ENCODE results near the gene C1QA.
"Not testable (repeated sequence)": the region's sequence is repeated elsewhere in the genome, so short reads cannot be mapped to it uniquely, and the experiment has no call there.

Gene C1QA

GRCh38 chr1:22676151-22676550, 39.7 kb downstream of the C1QA start:
- DNase-seq = not testable (repeated sequence)

DNA sequence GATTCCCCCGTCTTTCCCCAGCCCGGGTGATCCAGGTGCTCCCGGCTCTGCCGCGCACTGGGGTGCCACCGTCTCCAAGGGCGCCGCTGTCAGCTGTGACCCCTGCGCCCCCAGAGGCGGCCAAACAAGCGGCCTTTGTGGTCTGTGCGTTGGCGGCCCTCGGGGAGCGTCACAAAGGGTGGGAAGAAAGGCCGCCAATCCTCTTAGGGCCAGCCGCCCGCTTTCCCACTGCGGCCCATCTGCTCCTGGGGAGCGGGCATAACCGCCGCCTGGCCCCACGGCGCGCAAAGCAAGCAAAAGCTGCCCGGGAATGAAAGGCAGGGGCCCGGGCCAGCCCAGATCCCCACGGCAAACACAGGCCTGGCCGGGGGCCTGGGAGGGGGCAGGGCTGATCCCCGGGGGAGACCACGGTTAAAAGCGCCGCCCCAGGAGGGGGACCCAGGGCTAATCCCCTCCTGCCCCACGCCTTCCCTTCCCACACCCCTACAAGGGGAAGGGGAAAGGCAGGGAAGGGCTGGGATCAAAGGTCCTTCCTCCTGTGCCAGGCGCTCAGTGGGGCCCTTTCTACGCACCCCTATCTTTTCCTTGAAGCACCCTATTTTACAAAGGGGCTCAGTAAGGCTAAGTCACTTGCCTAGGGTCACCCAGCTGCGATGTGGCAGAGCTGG, 40.6 kb downstream of the C1QA start:
- no peak for DNase-seq

GRCh38 chr1:22677931-22678896, 41.8 kb downstream of the C1QA start:
- no peak for DNase-seq

- no peak for DNase-seq
Observed at GRCh38 chr1:22680726-22681125, 44.3 kb downstream of the C1QA start.

GRCh38 chr1:22681556-22682276, 45.3 kb downstream of the C1QA start:
- no peak for DNase-seq

DNA sequence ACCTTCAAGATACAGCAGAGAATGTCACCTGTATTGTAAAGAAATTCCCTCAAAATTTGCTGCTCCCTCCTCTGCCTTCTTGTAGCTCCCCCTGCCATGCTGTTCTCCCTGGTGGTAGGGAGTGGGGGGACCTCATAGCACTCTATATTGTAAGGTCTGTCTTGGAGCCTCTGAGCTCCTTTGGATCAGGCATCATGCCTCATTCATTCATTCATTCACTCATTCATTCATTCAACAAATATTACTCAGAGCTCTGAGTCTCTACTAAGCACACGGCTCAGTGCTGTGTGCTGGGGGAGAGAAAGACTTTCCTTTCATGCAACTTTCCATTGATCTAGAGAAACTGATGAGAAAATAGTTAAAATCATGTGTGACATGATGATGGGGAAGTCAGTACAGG, 47.1 kb downstream of the C1QA start:
- DNase-seq = no peak

DNA sequence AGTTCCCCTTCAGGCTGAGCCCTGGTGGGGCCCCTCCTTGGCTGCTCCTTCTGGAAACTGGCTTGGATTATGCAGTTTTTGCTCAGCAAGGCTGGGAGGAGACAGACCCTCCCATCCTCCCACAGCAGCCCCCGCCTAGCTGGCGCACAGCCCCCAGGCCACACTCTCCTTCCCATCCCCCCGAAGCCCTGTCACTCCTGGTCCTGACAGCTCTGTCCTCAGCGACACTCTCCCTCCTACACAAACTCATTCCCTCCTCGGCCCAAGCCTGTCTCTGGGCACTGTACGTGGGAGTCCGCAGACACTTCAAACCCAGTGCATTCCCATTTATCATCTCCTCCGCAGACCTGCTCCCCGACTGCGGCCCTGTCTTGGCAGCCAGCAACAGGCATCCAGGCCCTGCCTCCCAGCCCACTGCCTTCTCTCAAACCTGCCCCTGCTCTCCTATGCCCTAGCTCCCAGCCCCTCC, 49.2 kb downstream of the C1QA start:
- no peak for DNase-seq

DNA sequence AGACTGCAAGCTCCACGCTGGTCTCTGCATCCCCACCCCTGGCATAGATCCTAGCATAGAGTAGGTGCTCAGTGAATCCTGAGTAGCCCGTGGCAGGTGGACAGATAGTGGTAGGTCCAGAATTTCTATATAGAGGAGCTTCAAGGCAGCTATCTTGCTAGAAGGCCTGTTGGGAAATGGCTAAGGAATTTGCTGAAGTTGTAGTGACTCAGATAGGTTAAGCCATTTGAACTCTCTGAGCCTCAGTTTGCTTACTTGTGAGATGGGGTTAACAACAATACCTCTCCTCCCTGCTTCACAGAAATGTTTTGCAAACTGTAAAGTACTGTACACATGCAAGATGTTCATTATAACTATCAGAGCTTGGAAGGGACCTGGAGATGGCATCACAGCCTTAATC, 50.8 kb downstream of the C1QA start:
- DNase-seq = no peak

- no peak for DNase-seq
Observed at GRCh38 chr1:22688466-22688865, 52.0 kb downstream of the C1QA start.
